Memory B cell (primary cell): Measurements from ENCODE around the gene FAM219A.
A peak's percentile ranks its signal among the peaks of the same experiment; 100 is the strongest.

Experiments
- ATAC-seq: fragments of 150-1000 bp; cut with Tn5 transposase; 2 replicates; pipeline ENCODE4 v1.10.0; 2021; ENCODE audit warnings: low read depth, mild to moderate bottlenecking, moderate library complexity
- DNase-seq, 2 donors: peaks; one replicate each; pipeline ENCODE4 v3.0.0; 2022; ENCODE audit warnings: low spot score in 2 of 2
- H3K27ac Mint-ChIP-seq: one replicate; pipeline ENCODE4 v1.8.0; 2022; ENCODE audit warnings: mild to moderate bottlenecking, moderate library complexity, mixed read lengths
- H3K27me3 Mint-ChIP-seq: one replicate; pipeline ENCODE4 v1.8.0; 2022; ENCODE audit warnings: mixed read lengths
- H3K36me3 Mint-ChIP-seq: one replicate; pipeline ENCODE4 v1.8.0; 2022; ENCODE audit warnings: mild to moderate bottlenecking, mixed read lengths
- H3K4me1 Mint-ChIP-seq: one replicate; pipeline ENCODE4 v1.8.0; 2022; ENCODE audit warnings: mixed read lengths
- H3K4me3 Mint-ChIP-seq: one replicate; pipeline ENCODE4 v1.8.0; 2022; ENCODE audit warnings: mild to moderate bottlenecking, moderate library complexity, mixed read lengths
- H3K9me3 Mint-ChIP-seq: one replicate; pipeline ENCODE4 v1.8.0; 2022; ENCODE audit warnings: mixed read lengths

Gene FAM219A

DNA sequence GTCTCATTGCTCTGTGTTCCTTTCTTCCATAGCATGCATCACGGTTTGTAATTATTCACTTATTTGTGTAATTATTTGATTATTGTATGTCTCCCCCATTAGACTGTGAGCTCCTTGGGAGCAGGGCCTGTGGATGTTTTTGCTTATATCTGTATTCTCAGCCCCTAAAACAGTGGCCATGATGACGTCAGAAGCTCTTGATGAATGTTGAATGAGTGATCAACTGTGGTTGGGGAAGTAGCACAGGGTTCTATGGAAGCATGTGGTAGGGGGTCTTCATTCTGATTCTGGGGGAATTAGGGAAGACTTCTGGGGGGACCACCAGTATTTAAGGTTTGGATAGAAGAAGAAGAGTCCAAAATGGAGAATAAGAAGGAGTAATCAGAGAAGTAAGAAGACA lies 6.2 kb upstream of the FAM219A start:
- Mint-ChIP-seq H3K9me3 (no peaks in the 10 kb centered on the region), H3K4me3 (no peak overlapping the region), H3K27ac (no peak overlapping the region), H3K4me1 (peaks cover 3% of the 10 kb centered on the region), H3K27me3 (peaks cover 6% of the 10 kb centered on the region), H3K36me3 (no peaks in the 10 kb centered on the region)
- ATAC-seq: no peak
- no peak for DNase-seq

- Mint-ChIP-seq H3K9me3 (no peaks in the 10 kb centered on the region), H3K27me3 (peaks cover 8% of the 10 kb centered on the region), H3K36me3 (no peaks in the 10 kb centered on the region), H3K4me1 (peaks cover 7% of the 10 kb centered on the region), H3K4me3 (no peak overlapping the region), H3K27ac (no peak overlapping the region)
- ATAC-seq (no peak), DNase-seq (no peak)
Observed at GRCh38 chr9:34463901-34464232, 5.5 kb upstream of the FAM219A start.

DNA sequence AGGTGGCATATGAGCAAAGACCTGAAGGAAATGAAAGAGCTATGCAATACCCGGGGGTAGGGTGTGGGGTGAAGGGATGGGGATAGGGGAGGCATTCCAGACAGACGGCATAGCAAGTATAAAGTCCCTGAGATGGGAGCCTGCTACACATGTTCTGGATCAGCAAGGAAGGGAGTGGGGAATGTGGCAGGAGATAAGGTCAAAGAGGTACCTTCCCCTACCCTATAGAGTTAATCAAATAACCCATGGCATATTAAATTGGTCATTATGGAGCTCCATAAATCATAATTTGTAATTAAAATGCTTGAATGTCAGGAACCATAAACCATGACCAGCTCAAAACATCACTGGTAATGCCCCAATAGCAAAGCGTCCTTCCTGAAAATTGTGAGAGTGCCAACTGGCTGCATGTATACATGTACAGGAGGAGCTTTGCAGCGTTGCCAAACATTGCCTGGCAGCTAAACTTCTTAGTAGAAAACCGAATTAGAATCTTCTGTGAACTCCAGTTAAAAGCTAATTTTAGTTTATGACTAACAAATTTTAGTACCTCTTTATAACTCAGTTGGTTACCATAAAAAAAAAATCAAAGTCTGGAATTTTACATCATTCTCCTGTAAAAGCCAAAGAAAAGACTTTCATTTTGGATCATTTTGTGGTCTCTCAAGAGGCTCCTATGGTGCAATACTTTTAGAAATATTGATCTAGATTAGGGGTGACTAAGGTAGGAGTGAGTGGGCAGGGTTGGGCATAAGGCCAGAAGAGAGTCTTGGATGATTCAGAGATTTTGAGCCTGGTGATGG lies 4.9 kb upstream of the FAM219A start:
- Mint-ChIP-seq H3K27ac (no peak overlapping the region), H3K4me3 (no peak overlapping the region), H3K27me3 (peaks cover 8% of the 10 kb centered on the region), H3K9me3 (no peaks in the 10 kb centered on the region), H3K36me3 (no peaks in the 10 kb centered on the region), H3K4me1 (peaks cover 7% of the 10 kb centered on the region)
- DNase-seq (no peak), ATAC-seq (no peak)

DNA sequence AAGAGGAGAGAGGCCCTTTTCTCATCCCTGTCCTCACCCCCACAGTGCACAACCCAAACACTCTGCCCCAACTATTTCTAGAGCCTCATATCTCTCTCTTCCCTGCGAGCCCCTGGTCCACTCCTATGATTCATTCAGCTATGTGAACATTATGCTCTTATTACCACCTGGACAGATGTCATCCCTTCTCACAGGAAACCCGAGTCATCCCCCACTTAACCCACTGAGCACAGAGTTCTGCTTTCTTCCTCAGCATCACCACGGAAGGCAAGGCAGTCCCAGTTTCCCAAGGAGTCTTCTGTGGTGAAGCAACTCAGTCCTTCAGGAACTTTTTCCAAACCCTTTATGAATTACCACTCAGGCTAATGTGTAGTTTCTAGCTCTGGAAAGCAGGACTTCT lies 1.6 kb upstream of the FAM219A start:
- Mint-ChIP-seq H3K27me3 (peaks cover 6% of the 10 kb centered on the region), H3K4me1 (peaks cover 15% of the 10 kb centered on the region), H3K36me3 (no peaks in the 10 kb centered on the region), H3K4me3 (no peak overlapping the region), H3K9me3 (no peaks in the 10 kb centered on the region), H3K27ac (no peak overlapping the region)
- DNase-seq (no peak), ATAC-seq (no peak)

- DNase-seq: no peak
- Mint-ChIP-seq H3K27ac (no peak overlapping the region), H3K27me3 (peaks cover 6% of the 10 kb centered on the region), H3K4me1 (peaks cover 15% of the 10 kb centered on the region), H3K36me3 (no peaks in the 10 kb centered on the region), H3K4me3 (peak overlapping the region; percentile 86), H3K9me3 (no peaks in the 10 kb centered on the region)
- no peak for ATAC-seq
Observed at GRCh38 chr9:34459356-34459755, 986 bp upstream of the FAM219A start.

GRCh38 chr9:34458959-34459340 lies 580 bp upstream of the FAM219A start:
- DNase-seq (no peak), ATAC-seq (no peak)
- peak overlapping the region; percentile 86 for H3K4me3 Mint-ChIP-seq
- peaks cover 6% of the 10 kb centered on the region for H3K27me3 Mint-ChIP-seq
- H3K27ac Mint-ChIP-seq: no peak overlapping the region
- peaks cover 15% of the 10 kb centered on the region for H3K4me1 Mint-ChIP-seq
- H3K36me3 Mint-ChIP-seq: no peaks in the 10 kb centered on the region
- no peaks in the 10 kb centered on the region for H3K9me3 Mint-ChIP-seq

DNA sequence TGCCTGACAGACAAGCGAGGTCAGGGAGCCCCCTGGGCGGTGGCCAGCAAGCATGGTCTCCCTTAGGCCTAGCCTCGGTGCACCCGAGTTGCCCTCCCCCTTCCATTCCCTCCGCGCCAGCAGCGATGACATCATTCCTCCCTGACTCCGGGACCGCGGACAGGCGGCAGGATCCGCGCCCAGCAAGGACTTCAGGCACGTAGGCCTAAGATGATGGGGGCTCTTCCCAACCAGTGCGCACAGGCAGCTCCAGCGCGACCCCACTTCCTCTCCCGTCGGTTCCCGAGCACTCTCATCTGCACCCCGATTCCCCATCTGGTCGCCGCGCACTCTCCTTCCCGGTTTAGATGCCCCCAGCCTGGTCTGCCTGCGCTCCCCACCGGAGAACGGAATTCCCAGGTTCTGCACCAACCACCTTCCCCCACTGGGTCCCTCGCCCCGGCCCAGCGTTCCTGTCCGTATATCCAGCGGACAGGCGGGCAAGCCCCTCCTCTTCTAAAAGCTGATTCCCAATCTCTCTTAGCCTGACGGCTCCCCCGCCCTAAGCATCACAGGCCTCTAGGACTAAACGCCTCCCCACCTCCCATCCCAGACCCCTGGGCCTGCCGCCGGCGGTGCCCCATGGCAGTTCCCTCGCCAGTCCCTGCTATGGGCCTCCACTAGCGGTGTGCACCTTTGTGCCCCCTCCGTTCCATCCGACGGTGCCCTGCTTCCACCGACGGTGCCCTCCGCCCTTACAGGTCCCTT lies 931 bp downstream of the FAM219A start:
- Mint-ChIP-seq H3K9me3 (no peaks in the 10 kb centered on the region), H3K36me3 (no peaks in the 10 kb centered on the region), H3K4me1 (peaks cover 17% of the 10 kb centered on the region), H3K27ac (peak overlapping the region; percentile 22), H3K27me3 (peaks cover 6% of the 10 kb centered on the region), H3K4me3 (peak overlapping the region; percentile 86)
- ATAC-seq (no peak), DNase-seq (peak; percentile 9 to 25)

DNA sequence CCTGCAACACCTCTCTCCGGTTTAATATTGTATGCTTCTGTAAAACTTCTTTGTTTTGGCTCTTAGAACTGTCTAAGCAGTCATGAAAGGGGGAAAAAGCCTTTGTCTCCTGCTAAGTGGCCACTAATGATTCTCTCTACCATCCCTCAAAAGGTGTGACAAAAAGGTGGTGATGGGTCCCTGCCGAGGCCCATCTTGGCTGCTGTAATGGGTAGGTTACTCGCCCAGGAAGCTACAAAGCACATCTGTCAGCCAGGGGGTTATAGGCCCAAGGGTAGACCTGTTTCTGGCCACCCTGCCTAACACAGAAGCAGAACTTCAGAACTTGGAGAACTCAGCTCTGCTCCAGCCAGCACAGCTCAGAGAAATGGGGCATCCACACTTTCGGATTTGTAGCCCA lies 1.6 kb downstream of the FAM219A start:
- Mint-ChIP-seq H3K4me3 (peak overlapping the region; percentile 86), H3K4me1 (peaks cover 17% of the 10 kb centered on the region), H3K27ac (no peak overlapping the region), H3K27me3 (peaks cover 6% of the 10 kb centered on the region), H3K36me3 (no peaks in the 10 kb centered on the region), H3K9me3 (no peaks in the 10 kb centered on the region)
- DNase-seq: no peak
- ATAC-seq: no peak

- Mint-ChIP-seq H3K27ac (no peak overlapping the region), H3K36me3 (peaks cover 1% of the 10 kb centered on the region), H3K9me3 (no peaks in the 10 kb centered on the region), H3K27me3 (peaks cover 2% of the 10 kb centered on the region), H3K4me1 (peaks cover 20% of the 10 kb centered on the region), H3K4me3 (no peak overlapping the region)
- ATAC-seq: no peak
- DNase-seq: no peak
Observed at GRCh38 chr9:34456151-34456550, 2.2 kb downstream of the FAM219A start.

DNA sequence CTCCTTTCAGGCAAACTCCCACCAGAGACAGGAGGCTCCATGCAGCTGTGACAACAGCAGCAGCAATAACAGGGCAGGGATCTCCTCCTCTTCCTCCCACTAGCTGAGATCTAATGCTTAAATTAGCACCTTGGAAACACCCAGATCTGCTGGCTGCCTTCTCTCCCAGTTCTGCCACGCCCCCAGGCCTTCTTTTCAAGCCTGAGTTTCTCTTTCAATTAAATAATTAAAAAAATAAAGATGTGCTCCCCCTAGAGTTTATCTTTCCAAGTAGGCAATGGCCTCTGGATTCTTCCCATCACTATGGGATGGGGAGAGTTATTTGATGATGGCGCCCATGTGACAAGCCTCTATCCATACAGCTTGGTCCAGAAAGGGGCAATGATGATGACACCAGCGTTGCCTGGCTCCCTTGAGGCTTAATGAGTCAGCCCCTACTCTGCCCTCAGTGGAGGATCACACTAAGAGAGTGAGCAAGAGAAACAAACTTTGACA lies 3.8 kb downstream of the FAM219A start:
- H3K4me1 Mint-ChIP-seq: peaks cover 19% of the 10 kb centered on the region
- H3K27ac Mint-ChIP-seq: no peak overlapping the region
- H3K4me3 Mint-ChIP-seq: no peak overlapping the region
- DNase-seq (no peak), ATAC-seq (no peak)
- peaks cover 2% of the 10 kb centered on the region for H3K27me3 Mint-ChIP-seq
- H3K9me3 Mint-ChIP-seq: no peaks in the 10 kb centered on the region
- peaks cover 3% of the 10 kb centered on the region for H3K36me3 Mint-ChIP-seq

GRCh38 chr9:34452568-34452967 lies 5.8 kb downstream of the FAM219A start:
- Mint-ChIP-seq H3K9me3 (no peaks in the 10 kb centered on the region), H3K4me3 (no peak overlapping the region), H3K27me3 (no peaks in the 10 kb centered on the region), H3K27ac (no peak overlapping the region), H3K4me1 (peaks cover 12% of the 10 kb centered on the region), H3K36me3 (peaks cover 3% of the 10 kb centered on the region)
- no peak for DNase-seq
- no peak for ATAC-seq

GRCh38 chr9:34451545-34451944 lies 6.8 kb downstream of the FAM219A start:
- H3K27ac Mint-ChIP-seq: no peak overlapping the region
- no peaks in the 10 kb centered on the region for H3K27me3 Mint-ChIP-seq
- H3K36me3 Mint-ChIP-seq: peaks cover 3% of the 10 kb centered on the region
- no peaks in the 10 kb centered on the region for H3K9me3 Mint-ChIP-seq
- H3K4me1 Mint-ChIP-seq: peaks cover 7% of the 10 kb centered on the region
- DNase-seq: no peak
- no peak for ATAC-seq
- no peak overlapping the region for H3K4me3 Mint-ChIP-seq

- DNase-seq: no peak
- H3K36me3 Mint-ChIP-seq: peaks cover 3% of the 10 kb centered on the region
- no peaks in the 10 kb centered on the region for H3K27me3 Mint-ChIP-seq
- no peaks in the 10 kb centered on the region for H3K9me3 Mint-ChIP-seq
- H3K27ac Mint-ChIP-seq: no peak overlapping the region
- no peak overlapping the region for H3K4me3 Mint-ChIP-seq
- ATAC-seq: no peak
- peaks cover 7% of the 10 kb centered on the region for H3K4me1 Mint-ChIP-seq
Observed at GRCh38 chr9:34451135-34451534, 7.2 kb downstream of the FAM219A start.

DNA sequence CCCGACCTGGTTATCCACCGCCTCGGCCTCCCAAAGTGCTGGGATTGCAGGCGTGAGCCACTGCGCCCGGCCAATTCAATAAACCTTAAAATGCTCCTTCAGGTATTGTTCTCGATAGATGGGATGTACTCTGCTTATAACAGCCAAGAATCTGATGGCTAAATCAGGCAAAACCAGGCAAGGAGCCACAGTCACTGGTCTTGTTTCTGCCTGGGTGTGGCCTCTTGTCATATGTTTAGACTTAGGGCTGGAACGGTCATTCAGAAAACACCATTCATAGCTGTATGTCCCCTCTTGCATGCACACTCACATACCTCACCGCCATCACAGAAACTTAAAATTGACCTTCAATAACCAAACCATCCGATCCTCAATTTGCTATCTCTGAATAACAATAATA lies 7.7 kb downstream of the FAM219A start:
- ATAC-seq (no peak), DNase-seq (no peak)
- Mint-ChIP-seq H3K36me3 (peaks cover 3% of the 10 kb centered on the region), H3K4me1 (peaks cover 7% of the 10 kb centered on the region), H3K9me3 (no peaks in the 10 kb centered on the region), H3K27me3 (no peaks in the 10 kb centered on the region), H3K4me3 (no peak overlapping the region), H3K27ac (no peak overlapping the region)
